ENCODE data around the gene FAM222A. TPM values are rescaled to one million over a fixed set of nuclear protein-coding genes. Genes with fewer than 3 reads are reported as not detected.

Gene FAM222A
- total RNA-seq, 4 donors from 2014 or later, result 0.34 to 3.5 (median 1.7) TPM; not detected in 1

DNA sequence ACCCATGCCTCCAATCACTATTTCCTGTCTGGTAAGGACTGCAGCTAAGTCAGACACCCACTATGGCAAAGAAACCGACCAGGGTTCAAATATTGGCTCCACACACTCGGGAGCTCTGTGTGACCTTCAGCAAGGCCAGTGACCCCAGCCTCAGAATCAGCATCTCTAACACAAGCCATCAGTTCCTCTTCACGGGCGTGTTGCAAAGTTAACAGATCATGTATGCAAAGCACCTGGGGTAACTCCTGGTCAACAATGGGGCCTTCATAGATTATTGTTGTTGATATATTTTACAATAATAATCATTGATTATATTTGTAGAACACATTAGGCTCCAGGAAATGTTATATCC is 6.2 kb upstream of the FAM222A start:
- H3K27me3 ChIP-seq, result peaks cover 0 to 5% of the 10 kb centered on the region in 2 donors
- H3K4me3 ChIP-seq, result no peak overlapping the region
- no peak for DNase-seq
- H3K36me3 ChIP-seq, result no peaks in the 10 kb centered on the region
- TF ChIP-seq POLR2A (IDR thresholded peaks at IDR 0.05), result no peak
- TF ChIP-seq, protein P1, sequence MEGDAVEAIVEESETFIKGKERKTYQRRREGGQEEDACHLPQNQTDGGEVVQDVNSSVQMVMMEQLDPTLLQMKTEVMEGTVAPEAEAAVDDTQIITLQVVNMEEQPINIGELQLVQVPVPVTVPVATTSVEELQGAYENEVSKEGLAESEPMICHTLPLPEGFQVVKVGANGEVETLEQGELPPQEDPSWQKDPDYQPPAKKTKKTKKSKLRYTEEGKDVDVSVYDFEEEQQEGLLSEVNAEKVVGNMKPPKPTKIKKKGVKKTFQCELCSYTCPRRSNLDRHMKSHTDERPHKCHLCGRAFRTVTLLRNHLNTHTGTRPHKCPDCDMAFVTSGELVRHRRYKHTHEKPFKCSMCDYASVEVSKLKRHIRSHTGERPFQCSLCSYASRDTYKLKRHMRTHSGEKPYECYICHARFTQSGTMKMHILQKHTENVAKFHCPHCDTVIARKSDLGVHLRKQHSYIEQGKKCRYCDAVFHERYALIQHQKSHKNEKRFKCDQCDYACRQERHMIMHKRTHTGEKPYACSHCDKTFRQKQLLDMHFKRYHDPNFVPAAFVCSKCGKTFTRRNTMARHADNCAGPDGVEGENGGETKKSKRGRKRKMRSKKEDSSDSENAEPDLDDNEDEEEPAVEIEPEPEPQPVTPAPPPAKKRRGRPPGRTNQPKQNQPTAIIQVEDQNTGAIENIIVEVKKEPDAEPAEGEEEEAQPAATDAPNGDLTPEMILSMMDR (IDR thresholded peaks at IDR 0.05), result no peak
- H3K27ac ChIP-seq, result no peak overlapping the region
- no peaks in the 10 kb centered on the region for H3K4me1 ChIP-seq
- no peaks in the 10 kb centered on the region for H3K9me3 ChIP-seq
- intact Hi-C loops (cut with DNase I; ENCODE audit: low total_unique reads), result no loop called here

- intact Hi-C loops (cut with DNase I; ENCODE audit: low total_unique reads), result no loop called here
- no peak overlapping the region for H3K4me3 ChIP-seq
- no peaks in the 10 kb centered on the region for H3K36me3 ChIP-seq
- H3K27me3 ChIP-seq, result peaks cover 0 to 5% of the 10 kb centered on the region in 2 donors
- no peak for TF ChIP-seq POLR2A (IDR thresholded peaks at IDR 0.05)
- TF ChIP-seq, protein P1 (IDR thresholded peaks at IDR 0.05), result no peak
- H3K9me3 ChIP-seq, result no peaks in the 10 kb centered on the region
- H3K4me1 ChIP-seq, result no peaks in the 10 kb centered on the region
- DNase-seq, result no peak
- no peak overlapping the region for H3K27ac ChIP-seq
Measured at GRCh38 chr12:109708939-109709338, 4.7 kb upstream of the FAM222A start.

GRCh38 chr12:109709401-109709991 is 4.1 kb upstream of the FAM222A start:
- H3K36me3 ChIP-seq, result no peaks in the 10 kb centered on the region
- DNase-seq, result no peak
- H3K27me3 ChIP-seq, result peaks cover 0 to 5% of the 10 kb centered on the region in 2 donors
- H3K9me3 ChIP-seq, result no peaks in the 10 kb centered on the region
- H3K4me3 ChIP-seq, result no peak overlapping the region
- TF ChIP-seq, protein P1 (IDR thresholded peaks at IDR 0.05), result no peak
- no peak for TF ChIP-seq POLR2A (IDR thresholded peaks at IDR 0.05)
- H3K27ac ChIP-seq, result no peak overlapping the region
- intact Hi-C loops (cut with DNase I; ENCODE audit: low total_unique reads), result no loop called here
- H3K4me1 ChIP-seq, result no peaks in the 10 kb centered on the region

- DNase-seq, result no peak
- no peak overlapping the region for H3K27ac ChIP-seq
- no peaks in the 10 kb centered on the region for H3K4me1 ChIP-seq
- intact Hi-C loops (cut with DNase I; ENCODE audit: low total_unique reads), result no loop called here
- H3K4me3 ChIP-seq, result no peak overlapping the region
- TF ChIP-seq, protein P1 (IDR thresholded peaks at IDR 0.05), result no peak
- TF ChIP-seq POLR2A (IDR thresholded peaks at IDR 0.05), result no peak
- H3K36me3 ChIP-seq, result no peaks in the 10 kb centered on the region
- no peaks in the 10 kb centered on the region for H3K9me3 ChIP-seq
- H3K27me3 ChIP-seq, result peaks cover 0 to 5% of the 10 kb centered on the region in 2 donors
Measured at GRCh38 chr12:109710205-109710746, 3.3 kb upstream of the FAM222A start.

DNA sequence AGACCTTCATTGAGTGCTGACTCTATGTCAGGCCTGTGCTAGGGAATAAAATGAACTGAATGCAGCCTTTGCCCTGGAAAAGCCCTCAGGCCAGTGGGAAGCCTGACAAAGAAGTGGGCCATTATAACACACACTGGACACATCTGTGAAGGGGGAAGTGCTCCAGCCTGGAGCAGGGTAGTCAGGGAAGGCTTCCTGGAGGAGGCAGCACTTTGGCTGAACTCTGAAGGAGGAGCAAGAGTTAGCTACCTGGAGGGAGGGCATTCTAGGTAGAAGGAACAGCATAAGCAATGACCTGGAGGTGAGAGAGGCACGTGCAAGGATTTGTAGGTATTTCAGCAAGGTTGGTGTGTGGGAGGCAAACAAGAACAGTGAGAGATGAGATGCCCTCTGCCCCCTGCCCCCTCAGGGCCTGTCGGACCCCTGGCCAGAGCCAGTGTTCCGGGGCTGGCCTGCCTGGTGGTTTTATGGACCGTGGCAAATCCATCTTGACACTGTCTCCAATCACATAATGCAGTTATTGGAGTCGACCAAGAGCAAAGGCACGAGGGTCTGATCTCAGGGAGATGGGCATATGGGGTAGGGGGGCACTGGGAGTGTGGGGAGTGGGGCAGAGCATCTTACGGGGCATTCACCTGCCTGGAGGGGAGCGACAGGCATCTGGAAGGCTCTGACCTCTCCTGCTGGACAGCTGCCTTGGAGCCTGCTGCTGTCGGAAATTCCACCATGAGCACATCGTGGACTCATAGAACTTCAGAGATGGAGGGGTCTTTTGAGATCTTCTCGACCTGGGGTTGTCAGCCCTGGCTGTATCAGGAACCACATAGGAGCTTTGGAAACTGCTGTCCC is 2.7 kb upstream of the FAM222A start:
- H3K4me1 ChIP-seq, result no peaks in the 10 kb centered on the region
- DNase-seq, result no peak
- H3K36me3 ChIP-seq, result no peaks in the 10 kb centered on the region
- no peak overlapping the region for H3K4me3 ChIP-seq
- TF ChIP-seq, protein P1 (IDR thresholded peaks at IDR 0.05), result no peak
- no peak for TF ChIP-seq POLR2A (IDR thresholded peaks at IDR 0.05)
- H3K27ac ChIP-seq, result no peak overlapping the region
- no peaks in the 10 kb centered on the region for H3K9me3 ChIP-seq
- peaks cover 0 to 5% of the 10 kb centered on the region in 2 donors for H3K27me3 ChIP-seq
- intact Hi-C loops (cut with DNase I; ENCODE audit: low total_unique reads), result no loop called here

Data from uterus (tissue), 4 donors.